Caco-2 (cell line): Measurements from ENCODE around the gene CAMSAP1. TPM values are rescaled to one million over a fixed set of nuclear protein-coding genes. Genes with fewer than 3 reads are reported as not detected.
"Not testable (repeated sequence)": the region's sequence is repeated elsewhere in the genome, so short reads cannot be mapped to it uniquely, and the experiment has no call there.

Source experiments
- BruUV-seq: library from RNA; stranded (reverse); fragments of 400-500 nt; replicated peaks from 2 replicates; lab custom pipeline; 2021; lab: Mats Ljungman, UMichigan
- CTCF ChIA-PET: fragments of 300-600 bp; sonication (Branson Sonifier 250); formaldehyde crosslinking; loops from one replicate; lab custom pipeline; 2022; ENCODE audit warnings: antibody characterized with exemption; lab: Charles Lee
- POLR2A ChIA-PET: fragments of 300-600 bp; sonication (Branson Sonifier 250); formaldehyde crosslinking; loops from one replicate; lab custom pipeline; 2022; ENCODE audit warnings: antibody characterized with exemption; lab: Charles Lee
- DNase-seq, 2 experiments: peaks; one replicate each; pipeline versions ENCODE4 v3.0.0 to v3.0.0-alpha.2; 2020 to 2022
- H3K27me3 ChIP-seq: replicated peaks from 2 replicates; pipeline ENCODE4 v1.6.0; 2011; ENCODE audit warnings: low read length; ENCODE audit not compliant: control insufficient read depth, insufficient read depth
- H3K36me3 ChIP-seq: 2 replicates; pipeline ENCODE4 v1.5.1; 2011; ENCODE audit warnings: low read length; ENCODE audit not compliant: control insufficient read depth, insufficient read depth
- H3K4me1 ChIP-seq: fragments of 250-450 bp; sonication (Bioruptor Pico); 2 replicates; pipeline ENCODE4 v1.5.1; 2020; ENCODE audit warnings: mild to moderate bottlenecking
- H3K4me3 ChIP-seq: 2 replicates; pipeline ENCODE4 v1.5.1; 2011; ENCODE audit warnings: low read depth, mild to moderate bottlenecking, control low read depth, low read length
- H3K9me3 ChIP-seq: fragments of 250-450 bp; sonication (Bioruptor Pico); 2 replicates; pipeline ENCODE4 v1.5.1; 2020; ENCODE audit warnings: mild to moderate bottlenecking, moderate library complexity
- H3K27ac Mint-ChIP-seq: one replicate; pipeline ENCODE4 v1.8.0; 2022; ENCODE audit warnings: mixed read lengths; ENCODE audit not compliant: unreplicated experiment
- H3K27me3 Mint-ChIP-seq: one replicate; pipeline ENCODE4 v1.8.0; 2022; ENCODE audit warnings: mixed read lengths; ENCODE audit not compliant: insufficient read depth, unreplicated experiment
- H3K36me3 Mint-ChIP-seq: one replicate; pipeline ENCODE4 v1.8.0; 2022; ENCODE audit warnings: mild to moderate bottlenecking, mixed read lengths; ENCODE audit not compliant: insufficient read depth, unreplicated experiment
- H3K4me1 Mint-ChIP-seq: one replicate; pipeline ENCODE4 v1.8.0; 2022; ENCODE audit warnings: low read depth, mixed read lengths; ENCODE audit not compliant: unreplicated experiment
- H3K4me3 Mint-ChIP-seq: one replicate; pipeline ENCODE4 v1.8.0; 2022; ENCODE audit warnings: mild to moderate bottlenecking, moderate library complexity, mixed read lengths; ENCODE audit not compliant: unreplicated experiment
- H3K9me3 Mint-ChIP-seq: one replicate; pipeline ENCODE4 v1.8.0; 2022; ENCODE audit warnings: mixed read lengths; ENCODE audit not compliant: unreplicated experiment
- intact Hi-C: fragments of 100-400 bp; cut with micrococcal nuclease; formaldehyde crosslinking; loops from one replicate; pipeline ENCODE4 v1.10.0; 2022; ENCODE audit not compliant: unreplicated experiment
- total RNA-seq: library from RNA; stranded (reverse); gene quantifications from 2 replicates; pipeline ENCODE4 v1.2.3, GENCODE V29; 2022
- TF ChIP-seq, protein P1 (sequence below), 2 experiments: fragments of 200-600 bp in 1 of 2; IDR thresholded peaks; 1 replicate in 1 of 2; 2 replicates in 1 of 2; pipeline versions ENCODE4 v1.5.1 to v1.8.0; 2011 to 2022; ENCODE audit warnings: antibody characterized with exemption in 1 of 2, control low read depth in 1 of 2, inconsistent platforms in 1 of 2, low read depth in 1 of 2, low read length in 1 of 2, mild to moderate bottlenecking in 1 of 2, moderate library complexity in 1 of 2; ENCODE audit not compliant: insufficient read depth in 1 of 2, severe bottlenecking in 1 of 2, unreplicated experiment in 1 of 2

Gene CAMSAP1
- total RNA-seq, 1 experiment from 2014 or later = 31.3 TPM

DNA sequence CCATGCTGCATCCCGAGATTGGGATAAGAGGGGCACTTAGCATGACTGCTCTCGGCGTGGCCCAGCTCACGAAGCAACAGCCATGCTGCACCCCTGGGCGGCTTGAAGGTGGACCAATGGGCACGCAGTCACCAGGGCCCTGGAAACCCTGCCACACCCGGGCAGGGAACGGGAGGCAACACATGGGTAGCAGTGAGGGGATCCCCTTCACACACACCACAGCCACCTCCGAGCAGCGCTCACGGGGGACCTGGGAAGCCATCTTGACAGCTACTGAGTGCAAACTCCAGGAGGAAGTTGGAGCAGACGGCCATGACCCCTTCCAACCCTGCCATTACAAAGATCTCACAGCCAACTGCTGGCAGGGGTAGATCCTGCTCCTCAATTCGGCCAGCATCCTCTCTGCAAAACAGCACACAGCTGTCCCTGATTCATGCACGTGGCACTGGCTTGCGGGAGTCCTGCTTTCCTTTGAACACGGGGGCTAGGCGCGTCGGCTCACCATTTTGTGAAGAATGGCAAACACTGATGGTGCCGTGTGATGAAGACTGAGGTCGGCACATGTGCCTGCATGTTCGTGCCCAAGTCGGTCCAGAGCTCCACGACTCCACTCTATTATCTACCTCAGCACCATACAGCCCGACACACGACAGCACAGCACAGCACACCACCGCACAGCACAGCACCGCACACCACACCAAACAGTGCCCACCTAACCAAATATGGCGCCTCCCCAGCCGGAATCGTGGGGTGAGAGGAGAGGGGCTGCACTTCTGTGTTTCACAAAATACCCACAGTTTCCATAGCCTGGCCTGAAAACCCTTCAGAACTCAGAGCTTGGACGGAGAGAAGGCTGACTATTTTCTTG, 48.8 kb upstream of the CAMSAP1 start:
- Mint-ChIP-seq H3K36me3 (peaks cover 37% of the 10 kb centered on the region), H3K27me3 (no peaks in the 10 kb centered on the region), H3K27ac (peak overlapping the region; percentile 27), H3K9me3 (no peaks in the 10 kb centered on the region), H3K4me3 (no peak overlapping the region), H3K4me1 (peaks cover under 1% of the 10 kb centered on the region)
- Histone ChIP-seq H3K4me3 (no peak overlapping the region), H3K4me1 (peaks cover 11% of the 10 kb centered on the region), H3K9me3 (no peaks in the 10 kb centered on the region), H3K27me3 (no peaks in the 10 kb centered on the region), H3K36me3 (no peaks in the 10 kb centered on the region; the same call in 1 of the 2 replicates)
- no peak for DNase-seq
- no TSS peak for BruUV-seq
- TF ChIP-seq, protein P1, sequence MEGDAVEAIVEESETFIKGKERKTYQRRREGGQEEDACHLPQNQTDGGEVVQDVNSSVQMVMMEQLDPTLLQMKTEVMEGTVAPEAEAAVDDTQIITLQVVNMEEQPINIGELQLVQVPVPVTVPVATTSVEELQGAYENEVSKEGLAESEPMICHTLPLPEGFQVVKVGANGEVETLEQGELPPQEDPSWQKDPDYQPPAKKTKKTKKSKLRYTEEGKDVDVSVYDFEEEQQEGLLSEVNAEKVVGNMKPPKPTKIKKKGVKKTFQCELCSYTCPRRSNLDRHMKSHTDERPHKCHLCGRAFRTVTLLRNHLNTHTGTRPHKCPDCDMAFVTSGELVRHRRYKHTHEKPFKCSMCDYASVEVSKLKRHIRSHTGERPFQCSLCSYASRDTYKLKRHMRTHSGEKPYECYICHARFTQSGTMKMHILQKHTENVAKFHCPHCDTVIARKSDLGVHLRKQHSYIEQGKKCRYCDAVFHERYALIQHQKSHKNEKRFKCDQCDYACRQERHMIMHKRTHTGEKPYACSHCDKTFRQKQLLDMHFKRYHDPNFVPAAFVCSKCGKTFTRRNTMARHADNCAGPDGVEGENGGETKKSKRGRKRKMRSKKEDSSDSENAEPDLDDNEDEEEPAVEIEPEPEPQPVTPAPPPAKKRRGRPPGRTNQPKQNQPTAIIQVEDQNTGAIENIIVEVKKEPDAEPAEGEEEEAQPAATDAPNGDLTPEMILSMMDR (IDR thresholded peaks at IDR 0.05; ENCODE audit: insufficient read depth in 1 of 2, low read depth in 1 of 2, low read length in 1 of 2, severe bottlenecking in 1 of 2, unreplicated experiment in 1 of 2) = no peak
- intact Hi-C loops = no loop called here
- ChIA-PET CTCF (no interaction called here), POLR2A (no interaction called here)

DNA sequence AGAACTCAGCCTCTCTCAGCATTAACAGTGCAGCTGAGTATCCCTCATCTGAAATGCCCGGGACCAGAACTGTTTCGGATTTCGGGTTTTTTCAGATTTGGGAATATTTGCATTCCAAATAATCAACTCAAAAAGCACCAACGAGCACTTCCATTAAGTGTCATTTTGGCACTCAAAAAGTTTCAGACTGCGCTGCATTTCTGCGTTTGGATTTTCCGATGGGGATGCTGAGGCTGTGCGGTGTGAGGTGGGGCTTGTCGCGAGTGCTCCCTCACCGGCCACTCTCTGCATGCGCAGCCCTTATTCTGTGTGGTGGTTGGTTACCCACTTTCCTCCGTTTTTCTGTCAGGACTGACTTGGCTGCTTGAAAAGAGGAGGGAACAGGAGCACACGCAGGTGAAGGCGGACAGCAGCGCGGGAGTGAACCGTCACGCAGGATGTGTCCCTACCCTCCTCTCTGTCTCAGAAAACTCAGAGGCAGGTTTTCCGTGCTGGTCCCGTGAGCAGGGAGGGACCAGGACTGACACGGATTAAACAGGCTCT, 45.4 kb upstream of the CAMSAP1 start:
- H3K4me1 ChIP-seq = peaks cover 16% of the 10 kb centered on the region
- ChIA-PET POLR2A (no interaction called here), CTCF (no interaction called here)
- Mint-ChIP-seq H3K27ac (no peak overlapping the region), H3K27me3 (no peaks in the 10 kb centered on the region), H3K9me3 (no peaks in the 10 kb centered on the region), H3K36me3 (peaks cover 44% of the 10 kb centered on the region), H3K4me1 (peaks cover 21% of the 10 kb centered on the region), H3K4me3 (no peak overlapping the region)
- H3K4me3 ChIP-seq = no peak overlapping the region
- no TSS peak for BruUV-seq
- no peak for DNase-seq
- H3K9me3 ChIP-seq = no peaks in the 10 kb centered on the region
- intact Hi-C loops = no loop called here
- no peaks in the 10 kb centered on the region for H3K27me3 ChIP-seq
- no peaks in the 10 kb centered on the region; the same call in 1 of the 2 replicates for H3K36me3 ChIP-seq
- TF ChIP-seq, protein P1 (IDR thresholded peaks at IDR 0.05; ENCODE audit: insufficient read depth in 1 of 2, low read depth in 1 of 2, low read length in 1 of 2, severe bottlenecking in 1 of 2, unreplicated experiment in 1 of 2) = no peak

DNA sequence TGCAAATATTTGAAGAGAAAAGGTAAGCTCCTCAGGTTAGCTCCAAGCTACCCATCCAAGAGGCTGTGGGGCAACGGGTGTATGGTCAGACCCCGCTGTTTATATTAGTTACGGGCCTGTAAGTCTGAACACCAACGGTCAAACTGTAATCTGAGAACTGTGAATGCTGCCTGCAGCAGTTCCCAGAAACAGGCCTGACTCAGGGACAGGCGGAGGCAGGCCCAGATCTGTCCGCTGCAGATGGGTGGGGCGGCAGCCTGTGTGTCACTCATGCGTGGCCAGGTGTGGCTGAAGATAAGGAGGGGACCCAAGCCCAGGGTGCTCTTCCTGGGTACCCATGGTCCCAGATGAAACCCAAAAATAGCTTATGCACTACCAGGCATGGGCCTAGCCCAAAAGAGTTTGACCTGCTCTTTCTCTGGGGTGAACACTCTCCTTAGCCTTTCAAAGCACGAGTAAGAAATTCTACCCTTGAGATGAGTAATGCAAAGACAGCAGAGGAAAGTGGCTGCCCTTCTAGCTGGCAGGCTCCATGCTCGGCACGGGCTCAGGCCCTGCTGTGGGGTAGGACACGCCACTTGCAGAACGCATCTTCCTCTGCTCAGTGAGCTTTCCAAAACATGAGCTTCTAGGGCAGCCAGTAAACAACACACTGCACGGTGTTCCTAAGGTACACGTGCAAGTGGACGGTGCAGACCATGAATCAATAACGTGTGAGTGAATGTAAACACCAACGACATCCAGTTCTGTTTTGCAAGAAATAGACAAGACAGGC, 44.7 kb upstream of the CAMSAP1 start:
- no peak overlapping the region for H3K4me3 ChIP-seq
- no peaks in the 10 kb centered on the region for H3K9me3 ChIP-seq
- DNase-seq = peak in 1 of 2 experiments; percentile 55
- Mint-ChIP-seq H3K27me3 (no peaks in the 10 kb centered on the region), H3K9me3 (no peaks in the 10 kb centered on the region), H3K4me1 (peaks cover 23% of the 10 kb centered on the region), H3K4me3 (no peak overlapping the region), H3K27ac (no peak overlapping the region), H3K36me3 (peaks cover 48% of the 10 kb centered on the region)
- no peaks in the 10 kb centered on the region for H3K27me3 ChIP-seq
- no TSS peak for BruUV-seq
- H3K36me3 ChIP-seq = no peaks in the 10 kb centered on the region; the same call in 1 of the 2 replicates
- POLR2A ChIA-PET = no interaction called here
- CTCF ChIA-PET = no interaction called here
- TF ChIP-seq, protein P1 (IDR thresholded peaks at IDR 0.05; ENCODE audit: insufficient read depth in 1 of 2, low read depth in 1 of 2, low read length in 1 of 2, severe bottlenecking in 1 of 2, unreplicated experiment in 1 of 2) = no peak
- H3K4me1 ChIP-seq = peaks cover 16% of the 10 kb centered on the region
- intact Hi-C loops = no loop called here

DNA sequence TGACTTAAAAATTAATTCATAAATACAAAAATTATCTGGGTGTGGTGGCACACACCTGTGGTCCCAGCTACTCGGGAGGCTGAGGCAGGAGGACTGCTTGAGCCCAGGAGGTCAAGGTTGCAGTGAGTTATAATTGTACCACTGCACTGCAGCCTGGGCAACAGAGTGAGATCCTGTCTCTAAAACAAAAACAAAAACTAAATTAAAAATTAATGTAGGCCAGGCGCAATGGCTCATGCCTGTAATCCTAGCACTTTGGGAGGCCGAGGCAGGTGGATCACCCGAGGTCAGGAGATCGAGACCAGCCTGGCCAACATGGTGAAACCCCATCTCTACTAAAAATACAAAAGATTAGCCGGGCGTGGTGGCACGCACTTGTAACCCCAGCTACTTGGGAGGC, 44.0 kb upstream of the CAMSAP1 start:
- CTCF ChIA-PET, H3K27me3 Mint-ChIP-seq, H3K9me3 ChIP-seq, BruUV-seq, H3K4me3 Mint-ChIP-seq, H3K4me3 ChIP-seq, H3K36me3 ChIP-seq, DNase-seq, intact Hi-C loops, H3K9me3 Mint-ChIP-seq, H3K27me3 ChIP-seq, POLR2A ChIA-PET, H3K27ac Mint-ChIP-seq: not testable (repeated sequence)
- Mint-ChIP-seq H3K4me1 (peaks cover 23% of the 10 kb centered on the region), H3K36me3 (peaks cover 49% of the 10 kb centered on the region)
- peaks cover 21% of the 10 kb centered on the region for H3K4me1 ChIP-seq
